AG04449 (cell line): ENCODE data around the gene CLTC.
A peak's percentile ranks its signal among the peaks of the same experiment; 100 is the strongest.

ENCODE experiments used
- CTCF ChIA-PET: fragments of 350-600 bp; formaldehyde crosslinking; extraction: SDS; loops from one replicate; lab custom pipeline; 2021; ENCODE audit warnings: antibody characterized with exemption; lab: Yijun Ruan, JAX
- POLR2A ChIA-PET: fragments of 400-600, 350-600 bp; formaldehyde crosslinking; extraction: SDS; loops from one replicate; lab custom pipeline; 2020; ENCODE audit warnings: antibody characterized with exemption, inconsistent platforms; lab: Yijun Ruan, JAX
- DNase-seq: peaks from one replicate; pipeline ENCODE4 v3.0.0-alpha.2; 2010; ENCODE audit warnings: low read depth, low spot score
- H3K4me3 ChIP-seq: 2 replicates; pipeline ENCODE4 v1.5.1; 2011; ENCODE audit warnings: low read depth, mild to moderate bottlenecking, control low read depth, low read length
- TF ChIP-seq, protein P1 (sequence below): IDR thresholded peaks from one replicate; pipeline ENCODE4 v1.5.1; 2011; ENCODE audit warnings: mild to moderate bottlenecking, moderate library complexity, low read length, control low read depth, inconsistent platforms; ENCODE audit not compliant: insufficient read depth; ENCODE audit errors: missing control alignments

CLTC gene

DNA sequence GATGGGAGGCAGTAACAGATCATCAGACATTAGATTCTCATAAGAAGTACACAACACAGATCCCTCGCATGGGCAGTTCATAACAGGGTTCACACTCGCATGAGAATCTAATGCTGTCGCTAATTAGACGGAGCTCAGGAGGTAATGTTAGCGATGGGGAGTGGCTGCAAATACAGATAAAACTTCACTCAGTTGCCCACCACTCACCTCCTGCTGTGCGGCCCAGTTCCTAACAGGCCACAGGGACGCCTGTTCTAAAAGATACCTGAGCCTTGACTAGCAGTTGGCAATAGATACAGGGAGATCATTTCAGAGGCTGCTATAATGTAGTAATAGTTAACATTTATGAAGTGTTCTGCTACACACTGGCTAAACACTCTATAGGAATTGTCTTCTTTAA lies 82.6 kb downstream of the CLTC start:
- POLR2A ChIA-PET = interaction anchor here (0.6 kb wide), 1 partner anchor 83 kb away, joined by 3 read pairs; no protein-coding TSS in a partner anchor
- CTCF ChIA-PET = interaction anchor here (2.3 kb wide), 1 partner anchor 157 kb away, joined by 11 read pairs; no protein-coding TSS in a partner anchor
- DNase-seq = no peak
- no peak overlapping the region for H3K4me3 ChIP-seq
- TF ChIP-seq, protein P1, sequence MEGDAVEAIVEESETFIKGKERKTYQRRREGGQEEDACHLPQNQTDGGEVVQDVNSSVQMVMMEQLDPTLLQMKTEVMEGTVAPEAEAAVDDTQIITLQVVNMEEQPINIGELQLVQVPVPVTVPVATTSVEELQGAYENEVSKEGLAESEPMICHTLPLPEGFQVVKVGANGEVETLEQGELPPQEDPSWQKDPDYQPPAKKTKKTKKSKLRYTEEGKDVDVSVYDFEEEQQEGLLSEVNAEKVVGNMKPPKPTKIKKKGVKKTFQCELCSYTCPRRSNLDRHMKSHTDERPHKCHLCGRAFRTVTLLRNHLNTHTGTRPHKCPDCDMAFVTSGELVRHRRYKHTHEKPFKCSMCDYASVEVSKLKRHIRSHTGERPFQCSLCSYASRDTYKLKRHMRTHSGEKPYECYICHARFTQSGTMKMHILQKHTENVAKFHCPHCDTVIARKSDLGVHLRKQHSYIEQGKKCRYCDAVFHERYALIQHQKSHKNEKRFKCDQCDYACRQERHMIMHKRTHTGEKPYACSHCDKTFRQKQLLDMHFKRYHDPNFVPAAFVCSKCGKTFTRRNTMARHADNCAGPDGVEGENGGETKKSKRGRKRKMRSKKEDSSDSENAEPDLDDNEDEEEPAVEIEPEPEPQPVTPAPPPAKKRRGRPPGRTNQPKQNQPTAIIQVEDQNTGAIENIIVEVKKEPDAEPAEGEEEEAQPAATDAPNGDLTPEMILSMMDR = no peak

DNA sequence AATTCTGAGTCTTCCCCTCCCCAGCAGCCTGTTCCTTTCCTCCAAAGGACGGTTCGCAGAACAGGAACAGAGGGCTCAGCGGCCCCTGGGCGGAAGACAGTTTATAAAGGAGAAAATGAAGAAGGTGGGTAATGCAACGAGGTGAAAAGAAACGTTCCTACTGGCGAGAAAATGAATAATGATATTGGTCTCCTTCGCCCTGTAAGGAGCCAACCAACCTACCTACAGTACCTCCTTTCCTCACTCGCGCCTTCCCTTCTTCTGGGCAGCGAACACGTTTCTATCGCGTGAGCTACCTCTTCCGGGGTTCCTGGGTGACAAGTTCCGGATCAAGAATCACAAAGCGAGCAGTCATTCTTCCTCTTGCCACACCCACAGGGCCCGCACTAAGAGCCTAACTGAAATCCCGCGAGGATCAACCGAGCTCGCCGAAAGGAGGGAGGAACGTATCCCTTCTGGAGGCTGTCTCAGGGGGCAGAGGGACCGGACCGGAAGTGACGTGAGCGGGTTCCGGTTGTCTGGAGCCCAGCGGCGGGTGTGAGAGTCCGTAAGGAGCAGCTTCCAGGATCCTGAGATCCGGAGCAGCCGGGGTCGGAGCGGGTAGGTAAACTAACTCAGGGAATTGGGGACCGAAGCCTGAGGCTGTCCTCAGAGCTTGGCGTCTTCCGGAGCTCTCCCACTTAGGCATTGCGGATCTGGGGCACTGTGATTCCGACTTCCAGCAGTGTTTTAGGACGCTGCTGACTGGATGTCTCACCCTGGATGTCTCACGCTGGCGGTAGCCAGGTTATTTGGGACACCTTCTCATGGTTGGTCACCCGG lies 87.7 kb downstream of the CLTC start, which contains the start of the genes PTRH2 and VMP1:
Gene PTRH2, minus strand, starts transcription at position 282 of the 822 bp plus-strand sequence. CDS start 9,452 bp downstream, outside the sequence.
Gene VMP1, plus strand, starts transcription at position 506 of the 822 bp plus-strand sequence. CDS start 23,793 bp downstream, outside the sequence.
- ChIA-PET CTCF (interaction anchor here (0.6 to 1.2 kb wide), 7 partner anchors 13 to 202 kb away, joined by 3 to 4 read pairs (median 3); no protein-coding TSS in a partner anchor), POLR2A (interaction anchor here (0.6 to 1.4 kb wide), 6 partner anchors 43 to 186 kb away, joined by 3 to 9 read pairs (median 4); partner anchors contain the start of genes CLTC and RPS6KB1)
- TF ChIP-seq, protein P1 = no peak
- DNase-seq = peak; percentile 98
- H3K4me3 ChIP-seq = peak within 1 kb of the TSS; percentile 91

DNA sequence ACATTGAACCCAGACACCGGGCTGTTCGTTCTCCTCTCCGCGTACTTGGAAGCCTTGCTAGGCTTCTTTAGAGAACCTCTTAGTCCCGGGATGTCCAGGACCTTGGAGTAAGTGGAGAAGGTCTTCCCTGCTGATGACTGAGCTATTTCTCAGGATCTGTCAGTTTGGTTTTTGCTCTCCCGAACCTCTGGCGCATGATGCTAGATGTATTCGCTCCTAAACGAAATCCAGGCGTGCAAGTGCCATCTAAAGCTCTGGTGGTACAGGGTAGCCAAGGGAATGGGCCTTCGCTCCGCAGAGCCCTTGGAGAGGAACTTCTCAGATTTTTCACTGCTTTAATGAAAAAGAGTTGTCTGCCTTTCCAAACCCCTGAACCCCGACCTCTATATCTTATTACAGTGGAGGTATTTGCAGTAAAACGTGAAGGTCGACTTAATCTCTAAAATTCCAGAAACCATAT lies 88.3 kb downstream of the CLTC start:
- ChIA-PET CTCF (interaction anchor here (0.6 to 1.5 kb wide), 9 partner anchors 13 to 202 kb away, joined by 3 to 4 read pairs (median 3); no protein-coding TSS in a partner anchor), POLR2A (interaction anchor here (0.5 to 1.6 kb wide), 7 partner anchors 42 to 185 kb away, joined by 3 to 9 read pairs (median 4); partner anchors contain the start of genes CLTC and RPS6KB1)
- H3K4me3 ChIP-seq = peak overlapping the region; percentile 91
- DNase-seq = no peak
- TF ChIP-seq, protein P1 = no peak

DNA sequence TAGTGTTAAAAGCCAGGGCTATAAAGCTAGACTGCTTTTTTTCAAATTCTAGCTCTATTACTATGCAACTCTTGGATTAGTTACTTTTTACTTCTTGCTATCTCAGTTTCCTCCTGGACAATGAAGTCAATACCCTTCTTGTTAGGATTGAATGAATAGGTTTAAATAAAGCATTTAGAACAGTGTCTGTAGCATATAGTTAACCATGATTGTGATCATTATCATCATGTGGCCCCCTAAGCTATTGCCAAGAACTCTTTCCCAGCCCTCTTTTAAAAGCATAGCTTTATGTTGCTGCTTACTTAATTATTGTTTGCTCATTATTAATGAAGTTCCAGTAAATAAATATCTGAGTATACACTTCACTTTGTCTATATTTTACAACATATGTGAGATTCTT lies 92.2 kb downstream of the CLTC start:
- no peak overlapping the region for H3K4me3 ChIP-seq
- ChIA-PET CTCF (interaction anchor here (1.2 to 1.6 kb wide), 2 partner anchors 42 to 147 kb away, joined by 3 to 6 read pairs; no protein-coding TSS in a partner anchor), POLR2A (no interaction called here)
- TF ChIP-seq, protein P1 = no peak
- no peak for DNase-seq

DNA sequence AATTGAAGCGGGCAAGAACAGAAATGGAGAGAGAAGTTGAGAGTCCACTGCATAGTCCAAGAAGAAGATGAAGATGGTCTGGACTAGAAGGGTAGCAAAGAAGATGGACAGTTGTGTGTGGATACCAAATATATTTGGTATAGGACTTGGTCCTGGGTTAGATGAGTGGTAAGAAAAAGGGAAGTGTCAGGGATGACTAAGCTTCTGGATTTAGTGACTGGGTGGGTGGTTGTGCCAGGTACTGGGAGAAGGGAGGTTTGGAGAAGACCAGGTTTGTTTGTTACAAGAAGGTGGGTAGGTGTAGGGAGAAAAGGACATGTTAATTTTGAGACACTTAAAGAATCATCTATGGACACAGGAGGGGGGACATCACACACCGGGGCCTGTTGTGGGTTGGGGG lies 93.2 kb downstream of the CLTC start:
- no peak for DNase-seq
- TF ChIP-seq, protein P1 = no peak
- ChIA-PET CTCF (interaction anchor here (1.6 kb wide), 1 partner anchor 146 kb away, joined by 6 read pairs; no protein-coding TSS in a partner anchor), POLR2A (no interaction called here)
- no peak overlapping the region for H3K4me3 ChIP-seq
